HL-60 (cell line): Measurements from ENCODE around the gene CPPED1.

Source experiments
- DNase-seq, 2 experiments: peaks; one replicate each; pipeline ENCODE4 v3.0.0-alpha.2; 2010 to 2020; ENCODE audit warnings: low read depth in 1 of 2, low spot score in 1 of 2
- H3K27ac ChIP-seq: fragments of 250-450 bp; sonication (Bioruptor Pico); replicated peaks from 2 replicates; pipeline ENCODE4 v1.5.1; 2020; ENCODE audit warnings: mild to moderate bottlenecking, moderate library complexity
- H3K27me3 ChIP-seq: fragments of 250-450 bp; sonication (Bioruptor Pico); 2 replicates; pipeline ENCODE4 v1.5.1; 2021; ENCODE audit warnings: mild to moderate bottlenecking, moderate library complexity; ENCODE audit not compliant: insufficient read depth, poor library complexity, severe bottlenecking
- H3K4me3 ChIP-seq: replicated peaks from 2 replicates; pipeline ENCODE4 v1.5.1; 2011; ENCODE audit warnings: mild to moderate bottlenecking, control low read depth, low read length; ENCODE audit not compliant: insufficient read depth
- CTCF ChIP-seq: IDR thresholded peaks from one replicate; pipeline ENCODE4 v1.5.1; 2011; ENCODE audit warnings: low read length, control low read depth, inconsistent platforms; ENCODE audit not compliant: insufficient read depth
- GABPA ChIP-seq: IDR thresholded peaks from 2 replicates; pipeline ENCODE4 v1.6.1; 2012; ENCODE audit warnings: low read depth
- POLR2AphosphoS5 ChIP-seq: IDR thresholded peaks from 2 replicates; pipeline ENCODE4 v1.6.1; 2012; ENCODE audit warnings: low read depth
- REST ChIP-seq: IDR thresholded peaks from 2 replicates; pipeline ENCODE4 v1.6.1; 2012; ENCODE audit warnings: low read depth; ENCODE audit not compliant: insufficient replicate concordance
- SPI1 ChIP-seq: IDR thresholded peaks from 2 replicates; pipeline ENCODE4 v1.6.1; 2012; ENCODE audit warnings: low read depth, mild to moderate bottlenecking, borderline replicate concordance

The CPPED1 gene

GRCh38 chr16:12675852-12676251 is 127.8 kb downstream of the CPPED1 start:
- no peak overlapping the region for H3K4me3 ChIP-seq
- DNase-seq: no peak

GRCh38 chr16:12675046-12675445 is 128.6 kb downstream of the CPPED1 start:
- TF ChIP-seq REST (no peak), CTCF (no peak), GABPA (no peak), SPI1 (no peak)
- DNase-seq: no peak

More at GRCh38 chr16:12675852-12676251, 127.8 kb downstream of the CPPED1 start:
- no peaks in the 10 kb centered on the region for H3K27me3 ChIP-seq
- H3K27ac ChIP-seq: no peak overlapping the region
- TF ChIP-seq POLR2AphosphoS5: no peak
- TF ChIP-seq GABPA: no peak
- no peak for TF ChIP-seq CTCF
- no peak for TF ChIP-seq REST
- no peak for TF ChIP-seq SPI1

GRCh38 chr16:12674524-12674923 is 129.2 kb downstream of the CPPED1 start:
- DNase-seq: no peak
- H3K27me3 ChIP-seq: no peaks in the 10 kb centered on the region
- no peak overlapping the region for H3K27ac ChIP-seq
- H3K4me3 ChIP-seq: no peak overlapping the region
- TF ChIP-seq SPI1 (no peak), POLR2AphosphoS5 (no peak)

More at GRCh38 chr16:12675046-12675445, 128.6 kb downstream of the CPPED1 start:
- Histone ChIP-seq H3K4me3 (no peak overlapping the region), H3K27ac (no peak overlapping the region), H3K27me3 (no peaks in the 10 kb centered on the region)

GRCh38 chr16:12674071-12674470 is 129.6 kb downstream of the CPPED1 start:
- no peaks in the 10 kb centered on the region for H3K27me3 ChIP-seq
- DNase-seq: no peak
- no peak overlapping the region for H3K27ac ChIP-seq
- TF ChIP-seq SPI1 (no peak), GABPA (no peak), POLR2AphosphoS5 (no peak), REST (no peak), CTCF (no peak)
- H3K4me3 ChIP-seq: no peak overlapping the region
